Measurements from ENCODE around the gene TENM4. TPM values are rescaled to one million over a fixed set of nuclear protein-coding genes. Genes with fewer than 3 reads are reported as not detected.

TENM4 gene
- total and polyA plus RNA-seq, 2 of the 8 experiments (the other 6 are each of a cell fraction or from before 2014, with no cell fraction given) = 3.5 to 7.2 TPM

- no peak overlapping the region for H3K4me2 ChIP-seq (ENCODE audit: insufficient read depth in 1 of 2, low read depth in 2 of 2, low read length in 2 of 2)
- no peak overlapping the region for H4K91ac ChIP-seq (replicated peaks; ENCODE audit: insufficient read length, low read length)
- no peak overlapping the region for H2BK12ac ChIP-seq (ENCODE audit: low read depth, low read length)
- no peak overlapping the region for H2BK20ac ChIP-seq (ENCODE audit: low read length)
- H3K18ac ChIP-seq (ENCODE audit: extremely low read depth, low read length) = no peak overlapping the region
- H3K9me3 ChIP-seq (ENCODE audit: insufficient read depth in 2 of 2, low read depth in 1 of 2, low read length in 1 of 2) = no peaks in the 10 kb centered on the region
- H3K4me1 ChIP-seq (replicated peaks in 1 of 4; ENCODE audit: control insufficient read depth in 3 of 4, insufficient read depth in 4 of 4, low read length in 3 of 4) = no peaks in the 10 kb centered on the region
- no peak overlapping the region for H4K5ac ChIP-seq (ENCODE audit: insufficient read length, low read depth, low read length)
- DNase-seq (ENCODE audit: low read depth in 1 of 2, low spot score in 2 of 2) (no peak), FAIRE-seq (no peak)
- H3K4ac ChIP-seq (replicated peaks; ENCODE audit: insufficient read length, low read depth, low read length) = no peak overlapping the region
- H4K20me1 ChIP-seq (replicated peaks in 1 of 2; ENCODE audit: control insufficient read depth in 1 of 2, insufficient read depth in 2 of 2, low read length in 2 of 2) = peaks cover 0 to 1% of the 10 kb centered on the region in 2 experiments
- H3K79me2 ChIP-seq (ENCODE audit: control insufficient read depth in 1 of 2, insufficient read depth in 2 of 2, low read length in 2 of 2) = no peaks in the 10 kb centered on the region
- H3K4me3 ChIP-seq (ENCODE audit: extremely low read depth in 1 of 4, insufficient read depth in 2 of 4, low read depth in 3 of 4, low read length in 4 of 4) = no peak overlapping the region
- no peak overlapping the region for H3K14ac ChIP-seq (ENCODE audit: insufficient read length)
- H3K27me3 ChIP-seq (replicated peaks in 1 of 4; ENCODE audit: control insufficient read depth in 3 of 4, extremely low read depth in 1 of 4, insufficient read depth in 3 of 4, low read length in 3 of 4) = no peaks in the 10 kb centered on the region
- ChIA-PET CTCF (ENCODE audit: partially characterized antibody) (interaction anchor here (1.4 to 1.5 kb wide), 2 partner anchors 10 to 106 kb away, joined by 6 read pairs; no protein-coding TSS in a partner anchor), POLR2A (ENCODE audit: partially characterized antibody) (no interaction called here)
- no peak overlapping the region for H3K23ac ChIP-seq (ENCODE audit: insufficient read length)
- no peak overlapping the region for H4K8ac ChIP-seq (ENCODE audit: extremely low read depth, insufficient read depth, low read length)
- H3K79me1 ChIP-seq (ENCODE audit: low read depth, low read length) = no peaks in the 10 kb centered on the region
- TF ChIP-seq CBX5 (IDR thresholded peaks at IDR 0.05; ENCODE audit: low read depth, low read length) = no peak
- no peak for TF ChIP-seq RNF2 (IDR thresholded peaks at IDR 0.05; ENCODE audit: borderline replicate concordance, low read depth, low read length, missing control alignments, poor library complexity, severe bottlenecking)
- no peak for TF ChIP-seq RFX5 (IDR thresholded peaks at IDR 0.05; ENCODE audit: borderline replicate concordance, low read depth, low read length)
- no peak for TF ChIP-seq POLR2AphosphoS5 (IDR thresholded peaks at IDR 0.05; ENCODE audit: low read depth, low read length)
- no peak for TF ChIP-seq SIX5 (IDR thresholded peaks at IDR 0.05; ENCODE audit: low read depth, low read length)
- no peak for TF ChIP-seq TAF1 (IDR thresholded peaks at IDR 0.05; ENCODE audit: low read depth, low read length)
- no peak for TF ChIP-seq HDAC6 (IDR thresholded peaks at IDR 0.05; ENCODE audit: low read depth, low read length)
- TF ChIP-seq JUND (IDR thresholded peaks at IDR 0.05; ENCODE audit: low read length) = no peak
- no peak for TF ChIP-seq POLR2A (IDR thresholded peaks at IDR 0.05; ENCODE audit: control extremely low read depth in 1 of 2, low read depth in 2 of 2, low read length in 2 of 2)
- no peak for TF ChIP-seq ZNF274 (IDR thresholded peaks at IDR 0.05; ENCODE audit: borderline replicate concordance, extremely low read depth, low read length)
- no peak for TF ChIP-seq CHD2 (IDR thresholded peaks at IDR 0.05; ENCODE audit: low read length)
- no peak for TF ChIP-seq SP4 (IDR thresholded peaks at IDR 0.05; ENCODE audit: low read length)
- H3K36me3 ChIP-seq (ENCODE audit: control insufficient read depth in 2 of 4, insufficient read depth in 4 of 4, low read length in 3 of 4) = no peaks in the 10 kb centered on the region
- H2BK5ac ChIP-seq (ENCODE audit: low read depth, low read length) = no peak overlapping the region
- no peak overlapping the region for H2BK15ac ChIP-seq (ENCODE audit: low read length)
- no peak overlapping the region for H2AK5ac ChIP-seq (ENCODE audit: low read depth, low read length)
- H3K23me2 ChIP-seq (ENCODE audit: low read depth, low read length) = no peaks in the 10 kb centered on the region
- WGBS, 2 experiments (ENCODE audit: extremely low coverage in 1 of 2, insufficient coverage in 1 of 2, insufficient read length in 1 of 2, insufficient replicate concordance in 2 of 2, low coverage in 1 of 2, low lambda C conversion rate in 2 of 2, missing lambda C conversion rate in 1 of 2) = 95% methylated on average over 1 of the region's 1 CpG; no CpG with 5 or more reads in 1 of the 2 experiments
- no peak overlapping the region for H3K9ac ChIP-seq (replicated peaks in 1 of 4; ENCODE audit: extremely low read depth in 1 of 4, low read depth in 3 of 4, low read length in 3 of 4)
- no peak overlapping the region for H3K56ac ChIP-seq (replicated peaks; ENCODE audit: insufficient read length, low read depth, low read length)
- H2AFZ ChIP-seq (ENCODE audit: low read length) = no peak overlapping the region
- no peak overlapping the region for H3K27ac ChIP-seq (ENCODE audit: low read depth, low read length)
- no peak overlapping the region for H2BK120ac ChIP-seq (replicated peaks; ENCODE audit: low read depth, low read length)
Observed at GRCh38 chr11:79205786-79206185, 235.0 kb downstream of the TENM4 start.
